GM12878 (cell line): ENCODE measurements around the gene ALAS1. TPM values are rescaled to one million over a fixed set of nuclear protein-coding genes. Genes with fewer than 3 reads are reported as not detected.

Source experiments
- ATAC-seq: fragments of 200-7000 bp; cut with Tn5 transposase; 3 replicates; pipeline ENCODE4 v1.9.1; 2020; ENCODE audit warnings: mild to moderate bottlenecking, moderate library complexity
- BruUV-seq: library from RNA; stranded (reverse); fragments of 400-500 nt; replicated peaks from 2 replicates; lab custom pipeline; 2021; lab: Mats Ljungman, UMichigan
- CTCF ChIA-PET: fragments of 300-600 bp; sonication (Branson Sonifier 250); formaldehyde crosslinking; extraction: SDS; loops from one replicate; lab custom pipeline; 2021; ENCODE audit warnings: inconsistent platforms; lab: Yijun Ruan, JAX
- POLR2A ChIA-PET: fragments of 350-600 bp; formaldehyde crosslinking; extraction: SDS; loops from one replicate; lab custom pipeline; 2021; ENCODE audit warnings: inconsistent platforms; lab: Charles Lee
- RAD21 ChIA-PET: fragments of 300-600 bp; sonication (Branson Sonifier 250); formaldehyde crosslinking; loops from one replicate; lab custom pipeline; 2023; ENCODE audit warnings: antibody characterized with exemption; ENCODE audit not compliant: unreplicated experiment; lab: Charles Lee
- SMC1A ChIA-PET: fragments of 300-600 bp; sonication (Branson Sonifier 250); formaldehyde crosslinking; loops from one replicate; lab custom pipeline; 2023; ENCODE audit not compliant: unreplicated experiment, uncharacterized antibody; lab: Charles Lee
- DNase-seq: peaks from one replicate; pipeline ENCODE4 v3.0.0-alpha.2; 2011; ENCODE audit warnings: low read depth, low spot score
- FAIRE-seq: peaks from 3 replicates; lab custom pipeline; 2011; peaks lifted over from hg19 to GRCh38; lab: Jason Lieb, UNC
- H2AFZ ChIP-seq: 2 replicates; pipeline ENCODE4 v1.6.0; 2011; ENCODE audit warnings: low read depth, low read length, control low read depth; ENCODE audit not compliant: control insufficient read depth
- H3K27ac ChIP-seq: 2 replicates; pipeline ENCODE4 v1.5.1; 2011; ENCODE audit warnings: control low read depth; ENCODE audit not compliant: control insufficient read depth, insufficient read depth
- H3K27me3 ChIP-seq, 2 experiments: replicated peaks in 1 of 2; 2 replicates each; pipeline versions ENCODE4 v1.6.0 to v1.6.1; 2011; ENCODE audit warnings: low read length in 1 of 2; ENCODE audit not compliant: control insufficient read depth in 2 of 2, insufficient read depth in 2 of 2
- H3K36me3 ChIP-seq, 2 experiments: 2 replicates each; pipeline ENCODE4 v1.5.1; 2011; ENCODE audit warnings: low read length in 1 of 2; ENCODE audit not compliant: control insufficient read depth in 2 of 2, insufficient read depth in 2 of 2
- H3K4me1 ChIP-seq: 2 replicates; pipeline ENCODE4 v1.6.1; 2011; ENCODE audit warnings: mild to moderate bottlenecking, low read length, moderate library complexity, mixed read lengths; ENCODE audit not compliant: control insufficient read depth, insufficient read depth
- H3K4me2 ChIP-seq: 2 replicates; pipeline ENCODE4 v1.6.0; 2011; ENCODE audit warnings: control low read depth; ENCODE audit not compliant: control insufficient read depth, insufficient read depth
- H3K4me3 ChIP-seq: fragments of 200-600 bp; sonication (generic); 2 replicates; pipeline ENCODE4 v1.5.1; 2016
- H3K79me2 ChIP-seq: 2 replicates; pipeline ENCODE4 v1.6.0; 2011; ENCODE audit warnings: low read length; ENCODE audit not compliant: control insufficient read depth, insufficient read depth
- H3K9ac ChIP-seq: 2 replicates; pipeline ENCODE4 v1.8.0; 2011; ENCODE audit warnings: low read length, control low read depth, mixed read lengths; ENCODE audit not compliant: control insufficient read depth, insufficient read depth
- H3K9me3 ChIP-seq: replicated peaks from 3 replicates; pipeline ENCODE4 v1.5.1; 2011; ENCODE audit warnings: mild to moderate bottlenecking, low read length; ENCODE audit not compliant: control insufficient read depth, insufficient read depth
- H4K20me1 ChIP-seq: 2 replicates; pipeline ENCODE4 v1.6.0; 2011; ENCODE audit not compliant: control insufficient read depth, insufficient read depth
- FOS ChIP-seq: IDR thresholded peaks from 3 replicates; pipeline ENCODE4 v1.6.1; 2011; ENCODE audit warnings: borderline replicate concordance; ENCODE audit not compliant: insufficient read length; ENCODE audit errors: extremely low read depth
- FOXK2 ChIP-seq: fragments of 450-650 bp; IDR thresholded peaks from 2 replicates; pipeline ENCODE4 v1.6.1; 2017; ENCODE audit warnings: mild to moderate bottlenecking, moderate library complexity
- GABPA ChIP-seq: IDR thresholded peaks from 2 replicates; pipeline ENCODE4 v1.6.1; 2014; ENCODE audit warnings: antibody characterized with exemption, low read depth, mild to moderate bottlenecking, inconsistent platforms
- HCFC1 ChIP-seq: fragments of 150-350 bp; IDR thresholded peaks from 2 replicates; pipeline ENCODE4 v1.6.1; 2014; ENCODE audit warnings: low read length
- IKZF1 ChIP-seq: fragments of 450-650 bp; conservative IDR thresholded peaks from 2 replicates; pipeline ENCODE4 v1.6.1; 2017; ENCODE audit warnings: antibody characterized with exemption, mild to moderate bottlenecking
- KAT2A ChIP-seq: conservative IDR thresholded peaks from 2 replicates; pipeline ENCODE4 v1.6.1; 2011; ENCODE audit warnings: low read depth, low read length; ENCODE audit not compliant: control insufficient read depth
- MXI1 ChIP-seq: fragments of 150-350 bp; IDR thresholded peaks from 2 replicates; pipeline ENCODE4 v1.6.1; 2011; ENCODE audit warnings: low read depth, mild to moderate bottlenecking, inconsistent platforms, low read length, improper control_type of control experiment
- MYB ChIP-seq: fragments of 150-350 bp; IDR thresholded peaks from 2 replicates; pipeline ENCODE4 v1.6.1; 2014; ENCODE audit warnings: mild to moderate bottlenecking, low read depth, low read length, borderline replicate concordance
- PAX8 ChIP-seq: fragments of 450-650 bp; IDR thresholded peaks from 2 replicates; pipeline ENCODE4 v1.6.1; 2017; ENCODE audit warnings: mild to moderate bottlenecking, moderate library complexity
- POLR2AphosphoS5 ChIP-seq: IDR thresholded peaks from 2 replicates; pipeline ENCODE4 v1.6.1; 2011; ENCODE audit warnings: mild to moderate bottlenecking, low read length, inconsistent platforms
- YY1 ChIP-seq: IDR thresholded peaks from 2 replicates; pipeline ENCODE4 v1.6.1; 2011; ENCODE audit warnings: low read depth, mild to moderate bottlenecking, low read length
- WGBS: methylation state at CpG from one replicate; pipeline ENCODE4 v1.1.6; 2016; ENCODE audit warnings: low lambda C conversion rate; ENCODE audit not compliant: insufficient replicate concordance, insufficient coverage; ENCODE audit errors: missing lambda C conversion rate; 5-methylcytosine and 5-hydroxymethylcytosine counted together
- in situ Hi-C: fragments of 300-500 bp; cut with MboI; formaldehyde crosslinking; loops from 9 replicates; pipeline ENCODE4 v1.14.3; 2018; ENCODE audit warnings: mixed read lengths
- intact Hi-C: fragments of 100-400 bp; cut with micrococcal nuclease; formaldehyde crosslinking; loops from one replicate; pipeline ENCODE4 v1.14.2; 2022; ENCODE audit not compliant: unreplicated experiment
- polyA plus RNA-seq, 11 experiments: library from polyadenylated mRNA; depleted of rRNA in 4 of 11; unstranded in 6 of 11; stranded (reverse) in 5 of 11; fragments of >200 nt; fragmentation: Nextera tagmentation in 4 of 11; fragmentation: Illumina TruSeq in 1 of 11; extraction: Ambion mirVana in 4 of 11; extraction: Trizol in 1 of 11; gene quantifications; 1 replicate in 1 of 11; 2 replicates in 10 of 11; pipeline versions ENCODE4 v1.2.1 to v1.2.3, GENCODE V29; 2011 to 2016; ENCODE audit warnings: inconsistent platforms in 2 of 11, missing spikeins in 2 of 11, low read depth in 1 of 11
- total RNA-seq, 4 experiments: library from RNA; depleted of rRNA in 3 of 4; stranded (reverse); fragments of >200 nt in 3 of 4; fragmentation: Illumina TruSeq in 1 of 4; extraction: Trizol in 1 of 4; gene quantifications; 2 replicates each; pipeline versions ENCODE4 v1.2.1 to v1.2.3, GENCODE V29; 2013 to 2021
- TF ChIP-seq, protein P1 (sequence below): fragments of 450-650 bp; formaldehyde crosslinking; IDR thresholded peaks from 2 replicates; pipeline ENCODE4 v1.5.0; 2022; ENCODE audit warnings: mild to moderate bottlenecking, missing genetic modification characterization
- TF ChIP-seq, protein P2 (sequence below): fragments of 450-650 bp; IDR thresholded peaks from 2 replicates; pipeline ENCODE4 v1.6.1; 2017; ENCODE audit warnings: borderline replicate concordance
- TF ChIP-seq, protein P3 (sequence below): fragments of 450-650 bp; IDR thresholded peaks from 2 replicates; pipeline ENCODE4 v1.6.1; 2016; ENCODE audit warnings: mild to moderate bottlenecking

Gene ALAS1
- total and polyA plus RNA-seq, 10 of the 15 experiments (the other 5 are each of a cell fraction or from before 2014, with no cell fraction given), result 69.9 to 115 (median 94.1) TPM

DNA sequence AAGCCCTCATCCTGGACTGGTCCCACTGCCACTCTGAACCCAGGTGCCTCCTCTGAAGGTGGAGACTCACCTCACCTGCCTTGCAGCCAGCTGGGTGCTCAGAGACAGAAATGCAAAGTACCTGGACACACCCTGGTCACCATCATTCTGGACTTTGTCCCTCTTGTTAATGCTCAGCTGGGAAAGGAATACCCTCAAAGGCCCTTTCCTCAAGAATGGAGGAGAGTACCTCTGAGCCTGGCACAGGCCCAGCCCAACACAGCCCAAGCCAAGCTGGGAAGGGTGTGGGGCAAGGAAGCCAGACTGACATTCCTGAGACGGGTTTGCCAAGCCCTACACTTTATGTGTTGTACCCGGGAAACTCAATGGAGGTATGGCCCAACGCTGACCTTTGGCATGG lies 983 bp upstream of the ALAS1 start:
- intact Hi-C loops, result no loop called here

More for the DNA sequence above, 983 bp upstream of the ALAS1 start:
- FAIRE-seq (no peak), DNase-seq (no peak), ATAC-seq (no peak)
- no peaks in the 10 kb centered on the region for H4K20me1 ChIP-seq
- peaks cover 32% of the 10 kb centered on the region for H3K4me1 ChIP-seq
- peaks cover 21% of the 10 kb centered on the region for H3K79me2 ChIP-seq
- ChIA-PET POLR2A (interaction anchor here (1.1 to 1.3 kb wide), 3 partner anchors 29 to 214 kb away, joined by 3 to 5 read pairs (median 3); partner anchors contain the start of gene TLR9), SMC1A (interaction anchor here (0.6 to 1.6 kb wide), 3 partner anchors 9 to 115 kb away, joined by 3 to 5 read pairs (median 3); no protein-coding TSS in a partner anchor), CTCF (interaction anchor here (0.5 to 1.8 kb wide), 8 partner anchors 9 to 794 kb away, joined by 3 to 4 read pairs (median 3); no protein-coding TSS in a partner anchor), RAD21 (interaction anchor here (1.3 kb wide), 1 partner anchor 42 kb away, joined by 4 read pairs; no protein-coding TSS in a partner anchor)
- BruUV-seq, result no TSS peak
- H3K9ac ChIP-seq, result no peak overlapping the region
- no peak overlapping the region for H3K27ac ChIP-seq
- in situ Hi-C loops, result no loop called here
- no peaks in the 10 kb centered on the region for H3K9me3 ChIP-seq
- TF ChIP-seq GABPA, result no peak
- TF ChIP-seq, protein P1, sequence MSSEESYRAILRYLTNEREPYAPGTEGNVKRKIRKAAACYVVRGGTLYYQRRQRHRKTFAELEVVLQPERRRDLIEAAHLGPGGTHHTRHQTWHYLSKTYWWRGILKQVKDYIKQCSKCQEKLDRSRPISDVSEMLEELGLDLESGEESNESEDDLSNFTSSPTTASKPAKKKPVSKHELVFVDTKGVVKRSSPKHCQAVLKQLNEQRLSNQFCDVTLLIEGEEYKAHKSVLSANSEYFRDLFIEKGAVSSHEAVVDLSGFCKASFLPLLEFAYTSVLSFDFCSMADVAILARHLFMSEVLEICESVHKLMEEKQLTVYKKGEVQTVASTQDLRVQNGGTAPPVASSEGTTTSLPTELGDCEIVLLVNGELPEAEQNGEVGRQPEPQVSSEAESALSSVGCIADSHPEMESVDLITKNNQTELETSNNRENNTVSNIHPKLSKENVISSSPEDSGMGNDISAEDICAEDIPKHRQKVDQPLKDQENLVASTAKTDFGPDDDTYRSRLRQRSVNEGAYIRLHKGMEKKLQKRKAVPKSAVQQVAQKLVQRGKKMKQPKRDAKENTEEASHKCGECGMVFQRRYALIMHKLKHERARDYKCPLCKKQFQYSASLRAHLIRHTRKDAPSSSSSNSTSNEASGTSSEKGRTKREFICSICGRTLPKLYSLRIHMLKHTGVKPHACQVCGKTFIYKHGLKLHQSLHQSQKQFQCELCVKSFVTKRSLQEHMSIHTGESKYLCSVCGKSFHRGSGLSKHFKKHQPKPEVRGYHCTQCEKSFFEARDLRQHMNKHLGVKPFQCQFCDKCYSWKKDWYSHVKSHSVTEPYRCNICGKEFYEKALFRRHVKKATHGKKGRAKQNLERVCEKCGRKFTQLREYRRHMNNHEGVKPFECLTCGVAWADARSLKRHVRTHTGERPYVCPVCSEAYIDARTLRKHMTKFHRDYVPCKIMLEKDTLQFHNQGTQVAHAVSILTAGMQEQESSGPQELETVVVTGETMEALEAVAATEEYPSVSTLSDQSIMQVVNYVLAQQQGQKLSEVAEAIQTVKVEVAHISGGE, result no peak
- TF ChIP-seq, protein P2, sequence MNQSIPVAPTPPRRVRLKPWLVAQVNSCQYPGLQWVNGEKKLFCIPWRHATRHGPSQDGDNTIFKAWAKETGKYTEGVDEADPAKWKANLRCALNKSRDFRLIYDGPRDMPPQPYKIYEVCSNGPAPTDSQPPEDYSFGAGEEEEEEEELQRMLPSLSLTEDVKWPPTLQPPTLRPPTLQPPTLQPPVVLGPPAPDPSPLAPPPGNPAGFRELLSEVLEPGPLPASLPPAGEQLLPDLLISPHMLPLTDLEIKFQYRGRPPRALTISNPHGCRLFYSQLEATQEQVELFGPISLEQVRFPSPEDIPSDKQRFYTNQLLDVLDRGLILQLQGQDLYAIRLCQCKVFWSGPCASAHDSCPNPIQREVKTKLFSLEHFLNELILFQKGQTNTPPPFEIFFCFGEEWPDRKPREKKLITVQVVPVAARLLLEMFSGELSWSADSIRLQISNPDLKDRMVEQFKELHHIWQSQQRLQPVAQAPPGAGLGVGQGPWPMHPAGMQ, result no peak
- TF ChIP-seq FOS, result no peak
- TF ChIP-seq KAT2A, result no peak
- TF ChIP-seq YY1, result no peak
- no peak for TF ChIP-seq HCFC1
- no peak for TF ChIP-seq MYB
- TF ChIP-seq IKZF1, result no peak
- no peak for TF ChIP-seq MXI1
- TF ChIP-seq, protein P3, sequence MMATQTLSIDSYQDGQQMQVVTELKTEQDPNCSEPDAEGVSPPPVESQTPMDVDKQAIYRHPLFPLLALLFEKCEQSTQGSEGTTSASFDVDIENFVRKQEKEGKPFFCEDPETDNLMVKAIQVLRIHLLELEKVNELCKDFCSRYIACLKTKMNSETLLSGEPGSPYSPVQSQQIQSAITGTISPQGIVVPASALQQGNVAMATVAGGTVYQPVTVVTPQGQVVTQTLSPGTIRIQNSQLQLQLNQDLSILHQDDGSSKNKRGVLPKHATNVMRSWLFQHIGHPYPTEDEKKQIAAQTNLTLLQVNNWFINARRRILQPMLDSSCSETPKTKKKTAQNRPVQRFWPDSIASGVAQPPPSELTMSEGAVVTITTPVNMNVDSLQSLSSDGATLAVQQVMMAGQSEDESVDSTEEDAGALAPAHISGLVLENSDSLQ, result no peak
- no peak for TF ChIP-seq POLR2AphosphoS5
- TF ChIP-seq PAX8, result no peak
- no peak for TF ChIP-seq FOXK2
- no peak overlapping the region for H2AFZ ChIP-seq
- WGBS, result 91% methylated on average over 3 of the region's 3 CpGs
- H3K36me3 ChIP-seq, result peaks cover 0 to 4% of the 10 kb centered on the region in 2 experiments; a peak in 1 of 4 replicates
- no peaks in the 10 kb centered on the region for H3K27me3 ChIP-seq
- H3K4me3 ChIP-seq, result no peak overlapping the region
- no peak overlapping the region for H3K4me2 ChIP-seq
